ENCODE data around the gene CEP85L.

The CEP85L gene

DNA sequence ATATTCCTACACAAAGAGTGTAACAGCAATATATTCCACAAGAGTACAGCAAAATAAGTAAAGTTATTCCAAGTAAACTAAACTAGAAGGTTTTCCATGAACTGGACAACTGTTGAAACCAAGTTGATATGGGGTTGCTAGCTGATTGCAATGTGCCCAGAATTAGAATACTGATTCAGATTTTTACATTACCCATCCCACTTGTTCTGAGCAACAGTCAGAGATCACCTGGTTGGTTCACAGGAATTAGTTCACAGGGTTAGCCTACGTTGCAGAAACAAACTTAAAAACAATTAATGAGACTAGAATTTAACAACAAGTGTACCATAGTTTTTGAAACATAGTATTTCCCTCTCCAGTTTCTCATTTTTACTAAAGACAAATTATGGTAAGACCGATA lies 49.1 kb downstream of the CEP85L start:
- Histone ChIP-seq H3K9ac (ENCODE audit: insufficient read length) (no peak overlapping the region), H3K4me3 (no peak overlapping the region), H3K9me3 (ENCODE audit: low read depth, low read length) (no peaks in the 10 kb centered on the region), H3K36me3 (ENCODE audit: insufficient read depth, low read length) (no peaks in the 10 kb centered on the region), H3K27ac (no peak overlapping the region)
- TF ChIP-seq EZH2 (IDR thresholded peaks at IDR 0.05) (no peak), POLR2AphosphoS5 (IDR thresholded peaks at IDR 0.05; ENCODE audit: borderline replicate concordance, low read depth, low read length) (no peak), FOXP2 (optimal IDR thresholded peaks at IDR 0.05; ENCODE audit: control extremely low read depth, extremely low read length, insufficient read depth) (no peak)
- no peak for DNase-seq (ENCODE audit: low read depth, low spot score)

DNA sequence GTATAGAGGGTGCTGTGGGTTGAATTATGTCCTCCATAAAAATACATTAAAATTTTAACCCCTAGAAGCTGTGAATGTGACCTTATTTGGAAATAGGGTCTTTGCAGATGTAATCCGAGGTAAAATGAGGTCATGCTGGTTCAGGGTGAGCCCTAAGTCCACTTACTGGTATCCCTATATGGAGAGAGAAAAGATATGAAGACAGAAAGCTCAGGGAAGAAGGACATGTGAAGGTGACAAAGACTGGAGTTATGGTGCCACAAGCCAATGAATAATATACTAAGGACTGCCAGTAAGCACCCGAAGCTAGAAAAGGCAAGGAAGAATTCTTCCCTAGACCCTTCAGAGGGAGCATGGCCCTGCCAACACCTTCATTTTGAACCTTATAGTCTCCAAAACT lies 53.1 kb downstream of the CEP85L start:
- no peak for DNase-seq (ENCODE audit: low read depth, low spot score)
- H3K36me3 ChIP-seq (ENCODE audit: insufficient read depth, low read length), result no peaks in the 10 kb centered on the region
- TF ChIP-seq FOXP2 (optimal IDR thresholded peaks at IDR 0.05; ENCODE audit: control extremely low read depth, extremely low read length, insufficient read depth), result no peak
- no peak for TF ChIP-seq EZH2 (IDR thresholded peaks at IDR 0.05)
- no peak for TF ChIP-seq POLR2AphosphoS5 (IDR thresholded peaks at IDR 0.05; ENCODE audit: borderline replicate concordance, low read depth, low read length)
- H3K4me3 ChIP-seq, result no peak overlapping the region
- no peak overlapping the region for H3K27ac ChIP-seq
- no peaks in the 10 kb centered on the region for H3K9me3 ChIP-seq (ENCODE audit: low read depth, low read length)
- H3K9ac ChIP-seq (ENCODE audit: insufficient read length), result no peak overlapping the region

DNA sequence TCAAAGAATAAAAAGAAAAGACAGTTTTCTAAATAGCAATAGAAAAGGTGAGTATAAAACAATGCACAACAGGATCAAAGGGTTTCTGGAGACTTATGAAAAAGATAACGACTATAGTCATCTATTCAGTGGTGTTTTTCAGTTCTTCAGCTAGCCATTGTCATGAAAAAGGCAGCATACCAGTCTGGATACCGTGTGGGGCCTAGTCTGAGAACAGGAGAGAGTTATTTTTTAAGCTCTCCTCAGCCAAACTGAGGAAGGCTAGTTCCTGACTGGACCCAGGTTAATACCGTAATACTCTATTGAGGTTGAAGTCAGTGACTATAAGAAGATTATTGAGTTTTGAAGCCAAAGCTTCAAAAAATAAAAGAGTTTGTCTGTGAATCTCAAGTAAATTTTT lies 53.8 kb downstream of the CEP85L start:
- Histone ChIP-seq H3K9me3 (ENCODE audit: low read depth, low read length) (no peaks in the 10 kb centered on the region), H3K9ac (ENCODE audit: insufficient read length) (no peak overlapping the region), H3K4me3 (no peak overlapping the region), H3K27ac (no peak overlapping the region), H3K36me3 (ENCODE audit: insufficient read depth, low read length) (no peaks in the 10 kb centered on the region)
- DNase-seq (ENCODE audit: low read depth, low spot score), result no peak
- TF ChIP-seq FOXP2 (optimal IDR thresholded peaks at IDR 0.05; ENCODE audit: control extremely low read depth, extremely low read length, insufficient read depth), result no peak
- TF ChIP-seq POLR2AphosphoS5 (IDR thresholded peaks at IDR 0.05; ENCODE audit: borderline replicate concordance, low read depth, low read length), result no peak
- TF ChIP-seq EZH2 (IDR thresholded peaks at IDR 0.05), result no peak

DNA sequence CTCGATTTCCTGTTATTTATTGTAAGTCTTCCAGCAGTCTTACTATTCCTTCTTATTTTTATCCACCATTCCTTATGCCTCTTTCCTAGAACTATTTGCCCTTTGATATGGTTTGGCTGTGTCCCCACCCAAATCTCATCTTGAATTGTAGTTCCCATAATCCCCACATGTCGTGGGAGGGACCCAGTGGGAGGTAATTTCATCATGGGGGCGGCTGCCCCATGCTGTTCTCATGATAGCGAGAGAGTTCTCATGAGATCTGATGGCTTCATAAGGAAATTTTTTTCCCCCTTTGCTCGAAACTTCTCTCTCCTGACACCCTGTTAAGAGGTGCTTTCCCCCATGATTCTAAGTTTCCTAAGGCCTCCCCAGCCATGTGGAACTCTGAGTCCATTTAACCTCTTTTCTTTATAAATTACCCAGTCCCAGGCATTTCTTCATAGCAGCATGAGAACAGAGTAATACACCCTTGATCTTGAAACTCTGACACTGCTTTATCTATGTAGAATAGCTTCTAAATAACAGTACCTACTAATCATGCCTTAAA lies 54.5 kb downstream of the CEP85L start:
- DNase-seq (ENCODE audit: low read depth, low spot score), result no peak
- Histone ChIP-seq H3K9me3 (ENCODE audit: low read depth, low read length) (no peaks in the 10 kb centered on the region), H3K27ac (no peak overlapping the region), H3K4me3 (no peak overlapping the region), H3K36me3 (ENCODE audit: insufficient read depth, low read length) (no peaks in the 10 kb centered on the region), H3K9ac (ENCODE audit: insufficient read length) (no peak overlapping the region)
- TF ChIP-seq POLR2AphosphoS5 (IDR thresholded peaks at IDR 0.05; ENCODE audit: borderline replicate concordance, low read depth, low read length) (no peak), EZH2 (IDR thresholded peaks at IDR 0.05) (no peak), FOXP2 (optimal IDR thresholded peaks at IDR 0.05; ENCODE audit: control extremely low read depth, extremely low read length, insufficient read depth) (no peak)

DNA sequence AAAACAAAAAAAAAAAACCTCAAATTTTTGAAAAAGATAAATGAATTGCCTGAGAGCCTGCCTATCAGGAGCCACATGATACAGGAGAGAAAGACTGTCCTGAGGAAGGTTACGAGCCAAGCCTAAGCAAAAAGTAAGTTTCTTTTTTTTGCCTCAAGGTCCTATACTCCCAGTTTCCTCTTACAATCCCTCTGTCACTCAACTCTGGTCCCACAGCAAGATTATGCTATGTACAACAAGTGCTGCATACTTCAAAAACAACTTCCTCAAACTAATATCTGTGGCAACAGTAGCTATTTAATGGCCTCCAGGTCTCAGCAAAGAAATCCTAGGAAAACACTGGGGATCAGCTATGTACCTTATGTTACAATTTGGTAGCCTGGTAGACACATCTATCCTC lies 56.5 kb downstream of the CEP85L start:
- H3K9ac ChIP-seq (ENCODE audit: insufficient read length), result no peak overlapping the region
- no peak for DNase-seq (ENCODE audit: low read depth, low spot score)
- no peaks in the 10 kb centered on the region for H3K9me3 ChIP-seq (ENCODE audit: low read depth, low read length)
- no peaks in the 10 kb centered on the region for H3K36me3 ChIP-seq (ENCODE audit: insufficient read depth, low read length)
- TF ChIP-seq POLR2AphosphoS5 (IDR thresholded peaks at IDR 0.05; ENCODE audit: borderline replicate concordance, low read depth, low read length), result no peak
- TF ChIP-seq FOXP2 (optimal IDR thresholded peaks at IDR 0.05; ENCODE audit: control extremely low read depth, extremely low read length, insufficient read depth), result no peak
- TF ChIP-seq EZH2 (IDR thresholded peaks at IDR 0.05), result no peak
- H3K4me3 ChIP-seq, result no peak overlapping the region
- no peak overlapping the region for H3K27ac ChIP-seq

DNA sequence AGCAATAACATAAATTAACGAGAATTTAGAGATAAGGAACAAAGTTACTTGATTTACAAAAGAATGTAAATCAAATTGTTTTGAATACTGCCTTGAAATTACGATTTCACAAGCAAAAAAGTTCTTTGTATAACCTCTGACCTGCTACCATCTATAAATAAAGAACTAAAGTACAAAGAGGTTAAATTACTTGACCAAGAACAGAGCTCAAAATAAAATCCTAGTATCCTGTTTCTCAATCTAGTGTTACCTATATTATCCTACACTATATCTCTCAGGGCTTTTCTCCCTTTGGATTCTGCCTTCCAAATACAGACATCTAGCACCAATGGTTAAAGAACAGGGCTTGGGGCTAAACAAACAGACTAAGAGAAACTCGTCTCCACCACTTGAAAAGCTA lies 59.5 kb downstream of the CEP85L start:
- DNase-seq (ENCODE audit: low read depth, low spot score), result no peak
- Histone ChIP-seq H3K27ac (no peak overlapping the region), H3K9ac (ENCODE audit: insufficient read length) (no peak overlapping the region), H3K9me3 (ENCODE audit: low read depth, low read length) (no peaks in the 10 kb centered on the region), H3K4me3 (no peak overlapping the region), H3K36me3 (ENCODE audit: insufficient read depth, low read length) (no peaks in the 10 kb centered on the region)
- TF ChIP-seq EZH2 (IDR thresholded peaks at IDR 0.05), result no peak
- TF ChIP-seq POLR2AphosphoS5 (IDR thresholded peaks at IDR 0.05; ENCODE audit: borderline replicate concordance, low read depth, low read length), result no peak
- no peak for TF ChIP-seq FOXP2 (optimal IDR thresholded peaks at IDR 0.05; ENCODE audit: control extremely low read depth, extremely low read length, insufficient read depth)

DNA sequence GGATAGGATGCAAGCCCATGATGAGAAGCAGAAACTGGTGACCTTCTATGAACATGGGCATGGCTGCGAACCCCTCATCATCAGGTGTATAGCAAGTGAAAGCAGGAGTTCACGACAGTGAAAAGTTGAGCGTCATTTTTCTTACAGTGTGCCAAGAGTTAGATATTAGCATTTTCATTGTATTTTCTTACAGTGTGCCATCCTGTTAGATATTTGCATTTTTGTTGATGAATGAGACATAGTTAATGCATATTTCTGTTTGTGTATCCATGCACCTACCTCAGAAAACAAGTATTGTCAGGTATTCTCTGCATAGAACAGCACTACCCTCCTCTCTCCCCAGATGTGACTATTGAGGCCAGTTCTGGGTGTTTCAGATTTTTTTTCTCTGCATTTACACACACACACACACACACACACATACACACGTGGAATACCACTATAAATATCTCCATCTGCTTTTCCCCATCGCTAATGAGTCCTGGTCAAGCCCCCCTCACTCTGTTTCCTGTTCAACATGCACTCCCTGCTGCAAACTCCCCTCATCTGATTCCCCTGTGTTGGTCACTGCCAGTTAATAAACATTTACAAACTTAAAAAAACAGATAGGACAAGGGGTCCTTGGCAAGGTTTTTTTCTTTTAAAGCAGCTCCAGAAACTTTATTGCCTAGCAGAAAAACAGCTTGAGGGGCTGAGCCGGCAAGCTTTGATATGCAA lies 61.6 kb downstream of the CEP85L start:
- no peak overlapping the region for H3K4me3 ChIP-seq
- H3K9ac ChIP-seq (ENCODE audit: insufficient read length), result no peak overlapping the region
- no peak for DNase-seq (ENCODE audit: low read depth, low spot score)
- no peaks in the 10 kb centered on the region for H3K36me3 ChIP-seq (ENCODE audit: insufficient read depth, low read length)
- no peak overlapping the region for H3K27ac ChIP-seq
- TF ChIP-seq FOXP2 (optimal IDR thresholded peaks at IDR 0.05; ENCODE audit: control extremely low read depth, extremely low read length, insufficient read depth) (no peak), POLR2AphosphoS5 (IDR thresholded peaks at IDR 0.05; ENCODE audit: borderline replicate concordance, low read depth, low read length) (no peak), EZH2 (IDR thresholded peaks at IDR 0.05) (no peak)
- no peaks in the 10 kb centered on the region for H3K9me3 ChIP-seq (ENCODE audit: low read depth, low read length)

DNA sequence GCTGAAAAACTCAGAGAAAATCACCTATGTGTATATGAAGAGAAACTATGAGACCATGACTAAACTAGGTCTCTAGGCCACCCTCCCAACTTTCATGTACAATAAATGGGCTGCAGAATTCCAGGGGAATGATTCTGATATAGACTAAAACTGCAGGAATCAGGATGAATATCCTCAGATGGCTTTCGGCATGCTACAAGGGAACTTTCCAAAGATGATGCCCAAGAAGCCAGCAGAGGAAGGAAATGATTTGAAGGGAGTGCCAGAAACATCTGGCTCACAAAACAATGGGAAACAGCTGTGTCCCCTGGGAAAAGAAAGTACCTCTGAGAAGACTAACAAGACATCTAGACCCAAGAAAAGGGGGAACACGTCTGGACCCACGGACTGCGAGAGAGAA lies 62.2 kb downstream of the CEP85L start:
- H3K36me3 ChIP-seq (ENCODE audit: insufficient read depth, low read length), result no peaks in the 10 kb centered on the region
- no peak for DNase-seq (ENCODE audit: low read depth, low spot score)

More for the DNA sequence above, 62.2 kb downstream of the CEP85L start:
- Histone ChIP-seq H3K4me3 (no peak overlapping the region), H3K9me3 (ENCODE audit: low read depth, low read length) (no peaks in the 10 kb centered on the region), H3K27ac (no peak overlapping the region), H3K9ac (ENCODE audit: insufficient read length) (no peak overlapping the region)
- TF ChIP-seq POLR2AphosphoS5 (IDR thresholded peaks at IDR 0.05; ENCODE audit: borderline replicate concordance, low read depth, low read length), result no peak
- TF ChIP-seq EZH2 (IDR thresholded peaks at IDR 0.05), result no peak
- no peak for TF ChIP-seq FOXP2 (optimal IDR thresholded peaks at IDR 0.05; ENCODE audit: control extremely low read depth, extremely low read length, insufficient read depth)
